H1 (cell line): ENCODE measurements around the gene AHRR. TPM values are rescaled to one million over a fixed set of nuclear protein-coding genes. Genes with fewer than 3 reads are reported as not detected.

ENCODE experiments used
- CTCF ChIA-PET: fragments of 300-600 bp; sonication (Branson Sonifier 250); formaldehyde crosslinking; loops from one replicate; lab custom pipeline; 2021; ENCODE audit not compliant: partially characterized antibody; lab: Charles Lee
- POLR2A ChIA-PET: fragments of 300-600 bp; sonication (Branson Sonifier 250); formaldehyde crosslinking; loops from one replicate; lab custom pipeline; 2021; ENCODE audit warnings: inconsistent platforms; ENCODE audit not compliant: partially characterized antibody; lab: Charles Lee
- DNase-seq, 2 experiments: peaks; one replicate each; pipeline versions ENCODE4 v3.0.0 to v3.0.0-alpha.2; 2010 to 2022; ENCODE audit warnings: low spot score in 2 of 2, low read depth in 1 of 2, mixed read lengths in 1 of 2
- FAIRE-seq: peaks from 2 replicates; lab custom pipeline; 2011; peaks lifted over from hg19 to GRCh38; lab: Jason Lieb, UNC
- H2AFZ ChIP-seq: 2 replicates; pipeline ENCODE4 v1.8.1; 2012; ENCODE audit warnings: low read length, inconsistent platforms
- H2AK5ac ChIP-seq: 2 replicates; pipeline ENCODE4 v1.6.1; 2013; ENCODE audit warnings: low read depth, low read length
- H2BK120ac ChIP-seq: replicated peaks from 2 replicates; pipeline ENCODE3; 2013; ENCODE audit warnings: low read depth, low read length, inconsistent platforms
- H2BK12ac ChIP-seq: 2 replicates; pipeline ENCODE4 v1.6.1; 2013; ENCODE audit warnings: low read depth, low read length
- H2BK15ac ChIP-seq: 2 replicates; pipeline ENCODE4 v1.6.1; 2013; ENCODE audit warnings: low read length
- H2BK20ac ChIP-seq: 2 replicates; pipeline ENCODE4 v1.6.1; 2013; ENCODE audit warnings: low read length
- H2BK5ac ChIP-seq: 2 replicates; pipeline ENCODE4 v1.6.1; 2013; ENCODE audit warnings: low read depth, low read length
- H3K14ac ChIP-seq: 2 replicates; pipeline ENCODE4 v1.6.1; 2013; ENCODE audit warnings: inconsistent platforms; ENCODE audit not compliant: insufficient read length
- H3K18ac ChIP-seq: 2 replicates; pipeline ENCODE4 v1.6.1; 2013; ENCODE audit warnings: low read length; ENCODE audit errors: extremely low read depth
- H3K23ac ChIP-seq: 2 replicates; pipeline ENCODE4 v1.6.1; 2013; ENCODE audit warnings: inconsistent platforms; ENCODE audit not compliant: insufficient read length
- H3K23me2 ChIP-seq: 2 replicates; pipeline ENCODE4 v1.6.1; 2013; ENCODE audit warnings: low read depth, low read length
- H3K27ac ChIP-seq: 2 replicates; pipeline ENCODE4 v1.6.1; 2011; ENCODE audit warnings: low read depth, low read length, inconsistent platforms
- H3K27me3 ChIP-seq, 4 experiments: replicated peaks in 1 of 4; 1 replicate in 1 of 4; 2 replicates in 3 of 4; pipeline versions ENCODE4 v1.6.1 to v1.8.1; 2011 to 2013; ENCODE audit warnings: low read length in 3 of 4, mild to moderate bottlenecking in 3 of 4, inconsistent platforms in 2 of 4, mixed read lengths in 2 of 4, moderate library complexity in 1 of 4; ENCODE audit not compliant: control insufficient read depth in 3 of 4, insufficient read depth in 3 of 4; ENCODE audit errors: extremely low read depth in 1 of 4
- H3K36me3 ChIP-seq, 4 experiments: 2 replicates each; pipeline versions ENCODE4 v1.6.1 to v1.8.1; 2011 to 2013; ENCODE audit warnings: mild to moderate bottlenecking in 4 of 4, low read length in 3 of 4, moderate library complexity in 2 of 4, control low read depth in 1 of 4, inconsistent platforms in 1 of 4; ENCODE audit not compliant: insufficient read depth in 4 of 4, control insufficient read depth in 2 of 4
- H3K4ac ChIP-seq: replicated peaks from 2 replicates; pipeline ENCODE3; 2013; ENCODE audit warnings: low read length, low read depth, mixed read lengths, inconsistent platforms; ENCODE audit not compliant: insufficient read length
- H3K4me1 ChIP-seq, 4 experiments: replicated peaks in 1 of 4; 1 replicate in 1 of 4; 2 replicates in 3 of 4; pipeline versions ENCODE4 v1.6.1 to v1.8.1; 2011 to 2013; ENCODE audit warnings: low read length in 3 of 4, inconsistent platforms in 2 of 4, mixed read lengths in 1 of 4; ENCODE audit not compliant: insufficient read depth in 4 of 4, control insufficient read depth in 3 of 4
- H3K4me2 ChIP-seq, 2 experiments: 2 replicates each; pipeline versions ENCODE4 v1.6.1 to v1.8.1; 2011 to 2013; ENCODE audit warnings: low read depth in 2 of 2, low read length in 2 of 2, control low read depth in 1 of 2, inconsistent platforms in 1 of 2, mild to moderate bottlenecking in 1 of 2; ENCODE audit not compliant: insufficient read depth in 1 of 2
- H3K4me3 ChIP-seq, 4 experiments: fragments of 200-600, 300-600 bp in 1 of 4; sonication (generic), shearing (Covaris generic), sonication (Bioruptor Twin) in 1 of 4; 2 replicates each; pipeline versions ENCODE4 v1.5.1 to v1.8.1; 2011 to 2016; ENCODE audit warnings: low read length in 4 of 4, low read depth in 3 of 4, control low read depth in 2 of 4, inconsistent platforms in 2 of 4, mild to moderate bottlenecking in 2 of 4, mixed read lengths in 1 of 4, moderate library complexity in 1 of 4; ENCODE audit not compliant: insufficient read depth in 2 of 4; ENCODE audit errors: extremely low read depth in 1 of 4
- H3K56ac ChIP-seq: replicated peaks from 2 replicates; pipeline ENCODE3; 2013; ENCODE audit warnings: low read depth, mild to moderate bottlenecking, mixed read lengths, low read length, inconsistent platforms; ENCODE audit not compliant: insufficient read length
- H3K79me1 ChIP-seq: 2 replicates; pipeline ENCODE4 v1.6.1; 2013; ENCODE audit warnings: low read depth, low read length, control low read depth
- H3K79me2 ChIP-seq, 2 experiments: 2 replicates each; pipeline versions ENCODE4 v1.6.1 to v1.8.1; 2012 to 2013; ENCODE audit warnings: low read length in 2 of 2, mild to moderate bottlenecking in 2 of 2, inconsistent platforms in 1 of 2; ENCODE audit not compliant: insufficient read depth in 2 of 2, control insufficient read depth in 1 of 2
- H3K9ac ChIP-seq, 4 experiments: replicated peaks in 1 of 4; 1 replicate in 1 of 4; 2 replicates in 3 of 4; pipeline versions ENCODE4 v1.6.1 to v1.8.1; 2011 to 2013; ENCODE audit warnings: low read depth in 3 of 4, low read length in 3 of 4, control low read depth in 2 of 4, mild to moderate bottlenecking in 2 of 4, moderate library complexity in 2 of 4, inconsistent platforms in 1 of 4; ENCODE audit errors: extremely low read depth in 1 of 4
- H3K9me3 ChIP-seq, 2 experiments: 2 replicates each; pipeline versions ENCODE4 v1.6.1 to v1.8.1; 2012 to 2013; ENCODE audit warnings: mild to moderate bottlenecking in 2 of 2, moderate library complexity in 2 of 2, control low read depth in 1 of 2, inconsistent platforms in 1 of 2, low read depth in 1 of 2, low read length in 1 of 2, mixed read lengths in 1 of 2; ENCODE audit not compliant: insufficient read depth in 2 of 2
- H4K20me1 ChIP-seq, 2 experiments: replicated peaks in 1 of 2; 2 replicates each; pipeline versions ENCODE3 to v1.8.1; 2011 to 2013; ENCODE audit warnings: inconsistent platforms in 2 of 2, low read length in 2 of 2, mild to moderate bottlenecking in 1 of 2; ENCODE audit not compliant: insufficient read depth in 2 of 2, control insufficient read depth in 1 of 2
- H4K5ac ChIP-seq: 2 replicates; pipeline ENCODE4 v1.6.1; 2013; ENCODE audit warnings: low read length, low read depth, mixed read lengths, inconsistent platforms; ENCODE audit not compliant: insufficient read length
- H4K8ac ChIP-seq: 2 replicates; pipeline ENCODE4 v1.8.0; 2013; ENCODE audit warnings: mild to moderate bottlenecking, moderate library complexity, low read length, inconsistent platforms; ENCODE audit not compliant: insufficient read depth; ENCODE audit errors: extremely low read depth
- H4K91ac ChIP-seq: replicated peaks from 2 replicates; pipeline ENCODE3; 2013; ENCODE audit warnings: low read length, mixed read lengths, inconsistent platforms; ENCODE audit not compliant: insufficient read length
- ASH2L ChIP-seq: fragments of 200-600, 300-600 bp; sonication (generic); IDR thresholded peaks from one replicate; pipeline ENCODE4 v1.7.1; 2017; ENCODE audit warnings: low read length
- FOSL1 ChIP-seq: IDR thresholded peaks from 2 replicates; pipeline ENCODE4 v1.6.1; 2011; ENCODE audit warnings: mild to moderate bottlenecking, low read depth, low read length, moderate library complexity; ENCODE audit not compliant: insufficient read depth
- GTF2F1 ChIP-seq: IDR thresholded peaks from 2 replicates; pipeline ENCODE4 v1.6.1; 2012; ENCODE audit warnings: low read depth, low read length, improper control_type of control experiment, borderline replicate concordance
- HDAC6 ChIP-seq: IDR thresholded peaks from one replicate; pipeline ENCODE4 v1.7.1; 2012; ENCODE audit warnings: low read depth, mild to moderate bottlenecking, inconsistent platforms, low read length, moderate library complexity
- JUN ChIP-seq: IDR thresholded peaks from 2 replicates; pipeline ENCODE4 v1.6.1; 2011; ENCODE audit warnings: low read depth, mild to moderate bottlenecking, improper control_type of control experiment, low read length
- MAX ChIP-seq: IDR thresholded peaks from 2 replicates; pipeline ENCODE4 v1.6.1; 2012; ENCODE audit warnings: inconsistent platforms
- NANOG ChIP-seq: IDR thresholded peaks from 2 replicates; pipeline ENCODE4 v1.6.1; 2011; ENCODE audit warnings: low read length, low read depth, mild to moderate bottlenecking, inconsistent platforms; ENCODE audit not compliant: insufficient read depth, poor library complexity, severe bottlenecking
- PHF8 ChIP-seq: fragments of 200-600 bp; sonication (generic); conservative IDR thresholded peaks from 2 replicates; pipeline ENCODE4 v1.7.1; 2012; ENCODE audit warnings: low read depth, mild to moderate bottlenecking, inconsistent platforms, low read length, moderate library complexity
- RFX5 ChIP-seq: IDR thresholded peaks from 2 replicates; pipeline ENCODE4 v1.6.1; 2011; ENCODE audit warnings: low read depth, low read length, improper control_type of control experiment, borderline replicate concordance
- SIN3A ChIP-seq, 2 experiments: IDR thresholded peaks in 1 of 2; conservative IDR thresholded peaks in 1 of 2; 2 replicates each; pipeline ENCODE4 v1.6.1; 2011 to 2012; ENCODE audit warnings: low read length in 2 of 2, improper control_type of control experiment in 1 of 2, low read depth in 1 of 2, mild to moderate bottlenecking in 1 of 2
- SIRT6 ChIP-seq: IDR thresholded peaks from one replicate; pipeline ENCODE4 v1.7.1; 2012; ENCODE audit warnings: low read length, inconsistent platforms
- TCF12 ChIP-seq: IDR thresholded peaks from 2 replicates; pipeline ENCODE4 v1.6.1; 2011; ENCODE audit warnings: low read depth, mild to moderate bottlenecking, low read length
- WGBS, 2 experiments: shearing (Covaris generic) in 1 of 2; methylation state at CpG; one replicate each; pipeline versions ENCODE4 v1.1.6 to v1.1.7; 2013 to 2015; ENCODE audit warnings: low lambda C conversion rate in 2 of 2, mixed read lengths in 2 of 2, inconsistent platforms in 1 of 2, low coverage in 1 of 2, missing lambda C conversion rate in 1 of 2; ENCODE audit not compliant: insufficient replicate concordance in 2 of 2, insufficient coverage in 1 of 2, insufficient read length in 1 of 2; ENCODE audit errors: extremely low coverage in 1 of 2, missing lambda C conversion rate in 1 of 2; 5-methylcytosine and 5-hydroxymethylcytosine counted together
- polyA plus RNA-seq, 7 experiments: library from polyadenylated mRNA; depleted of rRNA in 3 of 7; stranded (reverse) in 5 of 7; unstranded in 2 of 7; fragments of >200 nt in 5 of 7; fragments of 200-250 nt in 2 of 7; gene quantifications; 1 replicate in 5 of 7; 2 replicates in 1 of 7; 4 replicates in 1 of 7; pipeline versions ENCODE4 v1.2.1 to v1.2.3, GENCODE V29; 2011 to 2013; ENCODE audit warnings: missing spikeins in 2 of 7, mixed read lengths in 2 of 7
- total RNA-seq: library from RNA; stranded (reverse); fragmentation: NEBNext Ultra II Directional; extraction: Animal tissue kit (Norgen Biotek cat#: 25700); gene quantifications from 2 replicates; pipeline ENCODE4 v1.2.1, GENCODE V29; 2021

Gene AHRR
- total and polyA plus RNA-seq, 2 of the 8 experiments (the other 6 are each of a cell fraction or from before 2014, with no cell fraction given), result 0.41 to 0.80 TPM

GRCh38 chr5:478369-478981, 157.0 kb downstream of the AHRR start:
- Histone ChIP-seq H3K14ac (no peak overlapping the region), H2BK15ac (no peak overlapping the region), H2BK12ac (no peak overlapping the region), H3K9me3 (no peaks in the 10 kb centered on the region), H4K91ac (no peak overlapping the region), H3K23ac (no peak overlapping the region), H3K23me2 (peaks cover 11% of the 10 kb centered on the region; the same call in 1 of the 2 replicates), H4K20me1 (peaks cover 4 to 15% of the 10 kb centered on the region in 2 experiments), H3K27ac (no peak overlapping the region), H3K4me2 (no peak overlapping the region), H2BK5ac (no peak overlapping the region), H3K27me3 (peaks cover 13 to 33% (median 27%) of the 10 kb centered on the region in 4 experiments), H2BK120ac (no peak overlapping the region), H3K56ac (no peak overlapping the region), H3K4me1 (peaks cover 0 to 6% (median 4%) of the 10 kb centered on the region in 4 experiments; a peak in 3 of 7 replicates), H4K8ac (no peak overlapping the region), H2AK5ac (no peak overlapping the region), H3K79me1 (no peaks in the 10 kb centered on the region), H3K36me3 (no peaks in the 10 kb centered on the region), H3K4ac (no peak overlapping the region), H3K4me3 (no peak overlapping the region), H4K5ac (no peak overlapping the region), H3K9ac (no peak overlapping the region), H3K79me2 (no peaks in the 10 kb centered on the region), H3K18ac (no peak overlapping the region), H2BK20ac (no peak overlapping the region), H2AFZ (no peak overlapping the region)
- no peak for FAIRE-seq
- DNase-seq, result no peak
- CTCF ChIA-PET, result interaction anchor here (1.8 kb wide), 1 partner anchor 32 kb away, joined by 6 read pairs; no protein-coding TSS in a partner anchor
- POLR2A ChIA-PET, result no interaction called here
- 84% methylated on average over 15 of the region's 18 CpGs; no CpG with 5 or more reads in 1 of the 2 experiments for WGBS, 2 experiments
- no peak for TF ChIP-seq MAX
- TF ChIP-seq JUN, result no peak
- TF ChIP-seq GTF2F1, result no peak
- no peak for TF ChIP-seq SIRT6
- TF ChIP-seq ASH2L, result no peak
- no peak for TF ChIP-seq NANOG
- TF ChIP-seq RFX5, result no peak
- no peak for TF ChIP-seq PHF8
- TF ChIP-seq FOSL1, result no peak
- TF ChIP-seq HDAC6, result no peak
- no peak for TF ChIP-seq TCF12
- no peak for TF ChIP-seq SIN3A (conservative IDR thresholded peaks at IDR 0.05 in 1 of 2, IDR thresholded peaks at IDR 0.05 in 1 of 2; ENCODE audit: low read depth in 1 of 2, low read length in 2 of 2)
